Natural killer cell (primary cell): ENCODE results near the gene SARNP. TPM values are rescaled to one million over a fixed set of nuclear protein-coding genes. Genes with fewer than 3 reads are reported as not detected.
"Not testable (repeated sequence)": the region's sequence is repeated elsewhere in the genome, so short reads cannot be mapped to it uniquely, and the experiment has no call there.

ENCODE experiments used
- ATAC-seq, 3 donors: fragments of 150-1000 bp in 2 of 3; fragments of 200-7000 bp in 1 of 3; cut with Tn5 transposase; 1 replicate in 1 of 3; 2 replicates in 2 of 3; pipeline ENCODE4 v1.10.0; 2021; ENCODE audit warnings: mild to moderate bottlenecking in 2 of 3, moderate library complexity in 2 of 3
- DNase-seq, 2 donors: peaks; one replicate each; pipeline versions ENCODE4 v3.0.0 to v3.0.0-alpha.2; 2013 to 2021; ENCODE audit warnings: mixed read lengths in 1 of 2
- H3K27ac ChIP-seq: one replicate; pipeline ENCODE4 v1.5.1; 2013; ENCODE audit warnings: mild to moderate bottlenecking, low read length
- H3K27me3 ChIP-seq: one replicate; pipeline ENCODE4 v1.6.1; 2013; ENCODE audit warnings: low read length; ENCODE audit not compliant: control insufficient read depth, insufficient read depth
- H3K36me3 ChIP-seq: one replicate; pipeline ENCODE4 v1.6.1; 2013; ENCODE audit warnings: low read length; ENCODE audit not compliant: control insufficient read depth, insufficient read depth
- H3K4me1 ChIP-seq: one replicate; pipeline ENCODE4 v1.6.1; 2013; ENCODE audit warnings: low read length; ENCODE audit not compliant: control insufficient read depth, insufficient read depth
- H3K4me3 ChIP-seq: one replicate; pipeline ENCODE4 v1.5.1; 2013; ENCODE audit warnings: low read length
- H3K9me3 ChIP-seq: one replicate; pipeline ENCODE4 v1.6.1; 2013; ENCODE audit warnings: low read length; ENCODE audit not compliant: control insufficient read depth, insufficient read depth
- H3K27ac Mint-ChIP-seq, 2 donors: one replicate each; pipeline ENCODE4 v1.8.0; 2022; ENCODE audit warnings: mild to moderate bottlenecking in 2 of 2, mixed read lengths in 2 of 2, moderate library complexity in 1 of 2
- H3K27me3 Mint-ChIP-seq, 2 donors: one replicate each; pipeline ENCODE4 v1.8.0; 2022; ENCODE audit warnings: low read depth in 2 of 2, mixed read lengths in 2 of 2
- H3K36me3 Mint-ChIP-seq: one replicate; pipeline ENCODE4 v1.8.0; 2022; ENCODE audit warnings: mixed read lengths
- H3K4me1 Mint-ChIP-seq, 2 donors: one replicate each; pipeline ENCODE4 v1.8.0; 2022; ENCODE audit warnings: mixed read lengths in 2 of 2
- H3K4me3 Mint-ChIP-seq: one replicate; pipeline ENCODE4 v1.8.0; 2022; ENCODE audit warnings: mild to moderate bottlenecking, moderate library complexity, mixed read lengths
- H3K9me3 Mint-ChIP-seq, 2 donors: one replicate each; pipeline ENCODE4 v1.8.0; 2022; ENCODE audit warnings: mixed read lengths in 2 of 2
- CTCF ChIP-seq: fragments of 200-600 bp; IDR thresholded peaks from one replicate; pipeline ENCODE4 v1.8.0; 2022; ENCODE audit warnings: antibody characterized with exemption
- whole genome bisulfite sequencing: methylation state at CpG from one replicate; pipeline ENCODE4 v1.1.7; 2013; ENCODE audit warnings: missing lambda C conversion rate; ENCODE audit not compliant: insufficient coverage; 5-methylcytosine and 5-hydroxymethylcytosine counted together
- intact Hi-C: fragments of 100-400 bp; cut with micrococcal nuclease; formaldehyde crosslinking; loops from one replicate; pipeline ENCODE4 v1.14.2; 2022
- total RNA-seq, 4 donors: library from RNA; stranded (reverse); fragments of 120-200 nt in 1 of 4; gene quantifications; one replicate each; pipeline versions ENCODE4 v1.2.3 to v1.2.4, GENCODE V29; 2013 to 2022

SARNP gene
- 10 to 100 TPM; 50.5 to 57.0 (median 51.2) TPM for total RNA-seq
- 94.6 TPM for total RNA-seq (2013)

GRCh38 chr12:55817345-55818139 is at the start of gene SARNP, which contains the start of gene ORMDL2:
TSS of gene SARNP (minus strand) at chr12:55817724. CDS start at chr12:55817701, 23 bp downstream.
TSS of gene ORMDL2 (plus strand) at chr12:55818041. CDS start at chr12:55819000, 959 bp downstream.
- Histone ChIP-seq H3K27me3 (no peaks in the 10 kb centered on the region), H3K9me3 (no peaks in the 10 kb centered on the region), H3K4me3 (peak within 1 kb of the TSS; percentile 85), H3K36me3 (peaks cover 38% of the 10 kb centered on the region), H3K27ac (peak within 1 kb of the TSS; percentile 78), H3K4me1 (peaks cover 22% of the 10 kb centered on the region)
- Mint-ChIP-seq H3K36me3 (no peaks in the 10 kb centered on the region), H3K27ac (no peak within 1 kb of the TSS), H3K27me3 (no peaks in the 10 kb centered on the region), H3K9me3 (no peaks in the 10 kb centered on the region), H3K4me3 (no peak within 1 kb of the TSS), H3K4me1 (peaks cover 22 to 29% of the 10 kb centered on the region in 2 donors)
- under 1% methylated on average over 38 of the region's 38 CpGs for WGBS
- DNase-seq (peak; percentile 88 to 99), ATAC-seq (peak; percentile 91 to 97 (median 92))
- intact Hi-C loops: loop anchor here (1.0 to 5.0 kb wide), 8 partner anchors 12 to 500 kb away; partner anchors contain the start of genes CNPY2, DNAJC14, PA2G4 and PYM1
- no peak for TF ChIP-seq CTCF

- H3K27ac ChIP-seq, H3K4me3 Mint-ChIP-seq, H3K36me3 Mint-ChIP-seq, DNase-seq, H3K27me3 ChIP-seq, H3K4me3 ChIP-seq, ATAC-seq, H3K27ac Mint-ChIP-seq, H3K4me1 ChIP-seq, H3K9me3 ChIP-seq, H3K27me3 Mint-ChIP-seq, H3K4me1 Mint-ChIP-seq, intact Hi-C loops, H3K36me3 ChIP-seq, H3K9me3 Mint-ChIP-seq: not testable (repeated sequence)
- 100% methylated on average over 3 of the region's 3 CpGs for WGBS
Measured at GRCh38 chr12:55866454-55867004, 49.0 kb upstream of the SARNP start.

- WGBS: 97% methylated on average over 2 of the region's 2 CpGs
- Mint-ChIP-seq H3K4me3 (no peak overlapping the region), H3K4me1 (no peaks in the 10 kb centered on the region), H3K36me3 (no peaks in the 10 kb centered on the region), H3K9me3 (no peaks in the 10 kb centered on the region), H3K27me3 (no peaks in the 10 kb centered on the region), H3K27ac (no peak overlapping the region)
- no peak overlapping the region for H3K4me3 ChIP-seq
- peaks cover 3% of the 10 kb centered on the region for H3K9me3 ChIP-seq
- DNase-seq (no peak), ATAC-seq (no peak)
- H3K36me3 ChIP-seq: no peaks in the 10 kb centered on the region
- no peaks in the 10 kb centered on the region for H3K27me3 ChIP-seq
- no peaks in the 10 kb centered on the region for H3K4me1 ChIP-seq
- H3K27ac ChIP-seq: no peak overlapping the region
- intact Hi-C loops: no loop called here
- no peak for TF ChIP-seq CTCF
Measured at GRCh38 chr12:55865327-55865726, 47.8 kb upstream of the SARNP start.

GRCh38 chr12:55862931-55863330 is 45.4 kb upstream of the SARNP start:
- not testable (repeated sequence) for H3K4me1 Mint-ChIP-seq

More at GRCh38 chr12:55862931-55863330, 45.4 kb upstream of the SARNP start:
- DNase-seq, ATAC-seq, H3K9me3 ChIP-seq, H3K36me3 Mint-ChIP-seq, H3K27ac Mint-ChIP-seq, H3K27me3 Mint-ChIP-seq, H3K9me3 Mint-ChIP-seq, H3K4me3 Mint-ChIP-seq, H3K4me1 ChIP-seq, H3K36me3 ChIP-seq, H3K4me3 ChIP-seq, H3K27ac ChIP-seq, H3K27me3 ChIP-seq, intact Hi-C loops: not testable (repeated sequence)
- WGBS: 93% methylated on average over 11 of the region's 13 CpGs
